NB4 (cell line): ENCODE measurements around the gene OAF.

Source experiments
- DNase-seq: peaks from one replicate; pipeline ENCODE4 v3.0.0; 2010; ENCODE audit warnings: low read depth
- H3K4me3 ChIP-seq: one replicate; pipeline ENCODE4 v1.5.1; 2011; ENCODE audit warnings: mild to moderate bottlenecking, low read depth, low read length, moderate library complexity
- CTCF ChIP-seq: IDR thresholded peaks from one replicate; pipeline ENCODE4 v1.5.1; 2012; ENCODE audit warnings: low read depth, low read length
- MAX ChIP-seq: IDR thresholded peaks from 2 replicates; pipeline ENCODE4 v1.6.1; 2011; ENCODE audit warnings: low read depth, low read length
- MYC ChIP-seq: IDR thresholded peaks from 2 replicates; pipeline ENCODE4 v1.6.1; 2011; ENCODE audit warnings: low read depth, low read length
- POLR2A ChIP-seq: IDR thresholded peaks from 2 replicates; pipeline ENCODE4 v1.6.1; 2011; ENCODE audit warnings: mild to moderate bottlenecking; ENCODE audit not compliant: insufficient read length; ENCODE audit errors: extremely low read depth

The OAF gene

GRCh38 chr11:120192831-120193625, 17.8 kb upstream of the OAF start:
- TF ChIP-seq MYC (no peak), CTCF (no peak), MAX (no peak), POLR2A (no peak)
- no peak for DNase-seq
- no peak overlapping the region for H3K4me3 ChIP-seq

GRCh38 chr11:120194166-120194565, 16.7 kb upstream of the OAF start:
- TF ChIP-seq MYC (no peak), POLR2A (no peak), CTCF (no peak), MAX (no peak)
- no peak overlapping the region for H3K4me3 ChIP-seq
- no peak for DNase-seq

GRCh38 chr11:120195601-120196320, 15.1 kb upstream of the OAF start:
- TF ChIP-seq MYC (no peak), MAX (no peak), CTCF (no peak), POLR2A (no peak)
- no peak overlapping the region for H3K4me3 ChIP-seq

GRCh38 chr11:120196826-120197225, 14.0 kb upstream of the OAF start:
- H3K4me3 ChIP-seq, result no peak overlapping the region
- TF ChIP-seq MYC (no peak), POLR2A (no peak), MAX (no peak), CTCF (no peak)
- DNase-seq, result no peak

More at GRCh38 chr11:120195601-120196320, 15.1 kb upstream of the OAF start:
- no peak for DNase-seq

GRCh38 chr11:120197251-120197891, 13.5 kb upstream of the OAF start:
- TF ChIP-seq MYC, result no peak
- TF ChIP-seq CTCF, result no peak
- no peak for TF ChIP-seq POLR2A
- TF ChIP-seq MAX, result no peak
- no peak for DNase-seq
- H3K4me3 ChIP-seq, result no peak overlapping the region
